GM19467 (cell line): ENCODE measurements around the gene F2RL2.

ENCODE experiments used
- ATAC-seq: cut with Tn5 transposase; IDR thresholded peaks from one replicate; pipeline ENCODE4 v1.9.1; 2021; ENCODE audit warnings: mild to moderate bottlenecking, moderate library complexity; ENCODE audit not compliant: unreplicated experiment

Gene F2RL2

DNA sequence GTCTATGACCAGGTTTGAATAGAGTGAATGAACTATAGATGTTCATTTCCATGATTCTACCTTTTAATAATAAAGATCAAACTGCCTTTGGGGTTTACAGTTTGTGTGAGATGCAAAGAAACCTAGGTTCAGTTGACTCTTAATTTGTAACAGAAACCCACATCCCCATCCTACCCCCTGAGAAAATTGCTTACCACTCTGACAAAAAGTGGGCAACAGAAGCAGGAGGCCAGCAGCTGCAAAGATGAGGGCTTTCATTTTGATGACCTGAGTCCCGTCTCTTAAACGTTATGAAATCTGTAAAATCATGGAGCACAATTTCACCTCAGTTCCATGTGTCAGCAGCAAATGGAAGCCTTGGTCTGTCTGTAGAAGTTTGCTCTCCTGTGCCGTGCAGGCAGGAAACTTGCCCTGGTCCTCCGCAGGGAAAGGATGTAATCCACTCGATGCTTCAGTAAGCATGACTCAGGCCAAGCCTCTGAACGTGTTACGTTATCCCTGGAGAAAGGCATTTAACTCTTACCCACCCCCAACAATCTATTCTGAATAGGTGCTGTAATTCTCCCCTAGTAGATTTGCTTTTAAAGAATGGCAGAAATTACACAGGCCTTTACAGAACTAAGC is at the start of gene F2RL2:
F2RL2 (minus strand) TSS at position 431 of the 624 bp plus-strand sequence; CDS start at position 258, 173 bp downstream.
- ATAC-seq: no peak

GRCh38 chr5:76672242-76672641 is 49.0 kb upstream of the F2RL2 start:
- ATAC-seq: no peak

GRCh38 chr5:76670508-76670907 is 47.3 kb upstream of the F2RL2 start:
- no peak for ATAC-seq

- no peak for ATAC-seq
These were observed 46.0 kb upstream of the F2RL2 start for GRCh38 chr5:76669245-76669644.

DNA sequence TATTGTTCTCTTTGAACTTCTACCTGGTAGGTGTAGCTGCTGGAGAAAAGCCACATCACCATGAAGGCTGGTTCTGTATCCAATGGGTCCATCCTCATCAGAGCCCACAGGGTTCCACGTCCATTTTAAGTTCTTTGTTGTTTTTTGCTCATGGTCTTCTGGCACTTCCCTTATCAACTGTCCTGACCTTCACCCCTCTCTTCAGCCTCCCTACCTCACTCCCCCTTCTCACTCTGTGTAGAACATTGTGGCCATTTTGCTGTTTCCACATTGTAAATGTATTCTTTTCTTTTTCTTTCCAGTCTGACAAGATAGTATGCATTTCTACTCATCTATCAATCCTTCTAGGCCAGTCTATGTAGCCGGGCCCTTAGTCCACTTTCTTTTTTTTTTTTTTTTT is 44.3 kb upstream of the F2RL2 start:
- ATAC-seq: no peak

DNA sequence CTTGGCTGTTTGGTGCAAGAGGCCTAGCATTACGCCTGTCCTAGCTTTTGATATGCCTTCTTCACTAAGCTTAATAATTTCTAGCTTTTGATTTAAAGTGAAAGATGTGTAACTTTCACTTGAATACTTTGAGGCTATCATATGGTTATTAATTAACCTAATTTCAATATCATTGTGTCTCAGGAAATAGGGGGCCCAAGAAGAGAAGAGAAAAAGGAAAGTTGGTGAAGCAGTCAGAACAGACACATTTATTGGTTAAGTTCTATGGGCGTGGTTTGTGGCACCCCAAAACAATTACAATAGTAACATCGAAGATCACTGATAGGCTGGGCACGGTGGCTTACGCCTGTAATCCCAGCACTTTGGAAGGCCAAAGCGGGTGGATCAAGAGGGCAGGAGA is 40.9 kb upstream of the F2RL2 start:
- no peak for ATAC-seq

DNA sequence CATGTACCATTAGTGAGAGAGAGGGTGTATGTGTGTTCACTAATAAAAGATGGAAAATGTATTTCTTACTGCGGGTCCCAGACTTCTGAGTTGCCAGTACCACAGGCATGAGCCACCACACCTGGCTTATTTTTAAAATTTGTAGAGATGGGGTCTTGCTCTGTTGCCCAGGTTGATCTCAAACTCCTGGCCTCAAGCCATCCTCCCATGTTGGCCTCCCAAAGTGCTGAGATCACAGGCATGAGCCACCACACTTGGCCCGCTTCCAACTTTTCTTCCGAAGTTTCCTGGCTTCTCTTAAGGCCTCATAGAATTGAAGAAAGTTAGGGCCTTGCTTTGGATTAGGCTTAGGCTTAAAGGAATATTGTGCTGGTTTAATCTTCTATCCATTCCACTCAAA is 40.4 kb upstream of the F2RL2 start:
- no peak for ATAC-seq

- no peak for ATAC-seq
These were observed 39.3 kb upstream of the F2RL2 start for GRCh38 chr5:76662521-76662920.

DNA sequence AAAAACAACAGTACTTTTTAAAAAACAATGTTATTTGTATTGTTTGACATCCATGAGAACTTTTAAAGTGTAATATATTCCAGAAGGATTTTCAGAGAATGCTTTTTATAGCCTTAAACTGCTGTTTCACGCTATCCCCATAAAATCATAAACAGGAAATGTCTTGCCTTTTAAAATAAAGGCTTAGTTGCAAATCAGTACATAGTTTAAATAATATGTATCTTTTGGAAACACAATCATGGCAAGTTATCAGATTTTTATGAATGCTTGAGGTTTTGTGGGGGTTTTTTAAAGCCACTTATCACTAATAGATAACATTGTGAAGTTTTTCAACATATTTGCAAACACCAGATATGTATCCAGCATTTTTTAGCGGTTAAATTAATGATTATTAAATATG is 37.2 kb upstream of the F2RL2 start:
- no peak for ATAC-seq

DNA sequence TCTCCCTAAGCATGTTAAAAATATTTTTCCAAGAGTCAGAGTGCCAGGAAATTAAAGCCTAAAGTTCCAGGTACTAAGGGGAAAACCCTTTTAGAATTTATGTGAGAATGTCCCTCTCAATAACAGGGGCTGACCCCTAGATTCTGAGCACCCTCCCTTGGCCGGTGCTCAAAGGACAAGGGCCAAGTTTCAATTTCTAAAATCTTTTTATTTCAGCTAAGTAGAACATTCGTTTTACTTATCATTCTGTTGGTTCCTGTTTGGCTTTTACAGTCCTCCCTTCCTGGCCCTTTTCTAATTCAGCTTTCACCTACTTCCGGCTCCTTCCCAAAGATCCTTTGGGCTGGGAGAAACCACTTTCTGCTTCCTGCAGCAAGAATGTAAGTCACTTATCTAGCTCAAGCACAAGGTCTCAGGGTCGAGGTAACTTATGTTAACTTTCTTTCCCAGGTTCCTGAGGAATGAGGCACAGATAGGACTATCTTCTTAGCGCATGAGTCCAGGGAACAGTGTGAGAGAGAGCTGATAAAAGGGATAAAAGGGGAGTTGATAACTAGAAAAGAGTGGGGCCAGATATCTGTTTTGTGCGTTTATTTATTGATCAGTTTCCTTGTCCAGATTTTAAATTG is 34.6 kb upstream of the F2RL2 start:
- no peak for ATAC-seq

- ATAC-seq: no peak
These were observed 33.9 kb upstream of the F2RL2 start for GRCh38 chr5:76657091-76657490.

DNA sequence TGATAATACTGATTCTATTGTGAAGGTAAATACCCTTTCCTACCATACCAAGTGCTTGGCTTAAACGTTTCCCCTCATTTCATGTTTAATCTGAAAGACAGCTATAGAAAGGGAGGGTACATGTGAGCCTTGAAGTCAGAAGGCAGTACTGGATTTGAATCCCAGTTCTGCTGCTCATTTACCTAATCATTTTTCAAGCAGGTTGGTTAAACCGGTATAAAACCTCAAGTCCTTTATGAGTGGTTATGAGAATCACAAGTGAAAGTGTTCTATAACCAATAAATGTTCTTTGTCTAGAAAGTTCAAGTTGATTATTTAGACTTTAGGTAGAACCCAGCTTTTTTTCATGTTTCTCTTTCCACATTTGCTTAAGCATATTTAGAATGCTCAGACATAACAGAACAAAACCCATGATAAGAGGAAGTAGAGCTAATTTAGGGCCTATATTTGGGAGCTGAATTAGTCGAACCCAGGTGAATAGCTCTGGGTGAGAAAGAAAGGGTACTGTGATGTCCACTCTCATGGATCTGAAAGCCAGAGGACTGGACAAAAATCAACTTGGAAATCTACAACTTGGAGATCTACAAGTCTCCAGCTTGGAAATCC is 29.7 kb upstream of the F2RL2 start:
- ATAC-seq: no peak

- no peak for ATAC-seq
These were observed 25.9 kb upstream of the F2RL2 start for GRCh38 chr5:76649140-76649539.

DNA sequence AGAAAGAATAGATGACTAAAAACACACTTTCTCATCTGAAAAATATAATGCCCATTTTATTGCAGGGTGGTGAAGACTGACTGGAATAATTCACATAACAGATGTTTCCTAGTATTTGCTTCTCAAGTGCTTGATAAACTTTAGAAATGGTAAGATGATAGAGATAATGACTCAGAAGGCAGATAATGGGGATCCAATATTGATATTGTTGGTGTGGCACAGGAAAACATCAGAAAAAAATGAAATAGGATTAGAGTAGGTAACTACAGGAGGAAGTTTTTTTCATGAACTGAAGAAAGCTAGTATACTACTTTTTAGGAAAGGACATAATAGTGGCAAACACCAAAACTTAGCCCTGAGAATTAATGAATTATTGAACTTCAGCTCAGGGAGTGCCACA is 20.2 kb upstream of the F2RL2 start:
- ATAC-seq: no peak

GRCh38 chr5:76642390-76643040 is 19.3 kb upstream of the F2RL2 start:
- no peak for ATAC-seq

DNA sequence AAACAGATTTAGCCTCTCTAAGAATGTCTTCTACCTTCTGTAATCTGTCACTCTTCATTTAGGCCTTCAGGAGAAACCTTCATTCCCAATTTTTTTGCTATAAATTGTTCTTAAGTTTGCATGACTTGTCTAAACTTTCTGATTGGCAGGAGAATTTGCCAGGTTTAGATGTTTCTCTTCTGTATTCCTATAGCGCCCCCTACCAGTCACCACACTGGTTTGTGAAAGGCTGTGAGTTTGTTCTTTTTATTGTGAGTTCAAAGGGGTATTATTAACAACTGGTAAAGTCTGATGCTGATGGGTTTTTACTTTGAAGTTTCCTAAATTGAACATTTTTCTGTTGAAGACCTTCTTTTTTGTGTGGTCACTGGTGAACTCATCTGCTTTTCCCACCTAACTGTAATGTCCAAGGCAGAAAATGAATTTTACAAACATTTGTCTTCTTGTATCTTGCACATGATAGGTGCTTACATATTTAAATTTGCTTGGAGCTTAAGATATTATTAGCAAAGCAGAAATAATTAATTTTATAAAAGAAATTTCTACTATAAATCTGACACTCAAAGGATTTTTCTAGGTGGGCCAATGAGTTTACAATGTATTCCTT is 18.4 kb upstream of the F2RL2 start:
- ATAC-seq: no peak

- ATAC-seq: no peak
These were observed 15.3 kb upstream of the F2RL2 start for GRCh38 chr5:76638479-76638878.

DNA sequence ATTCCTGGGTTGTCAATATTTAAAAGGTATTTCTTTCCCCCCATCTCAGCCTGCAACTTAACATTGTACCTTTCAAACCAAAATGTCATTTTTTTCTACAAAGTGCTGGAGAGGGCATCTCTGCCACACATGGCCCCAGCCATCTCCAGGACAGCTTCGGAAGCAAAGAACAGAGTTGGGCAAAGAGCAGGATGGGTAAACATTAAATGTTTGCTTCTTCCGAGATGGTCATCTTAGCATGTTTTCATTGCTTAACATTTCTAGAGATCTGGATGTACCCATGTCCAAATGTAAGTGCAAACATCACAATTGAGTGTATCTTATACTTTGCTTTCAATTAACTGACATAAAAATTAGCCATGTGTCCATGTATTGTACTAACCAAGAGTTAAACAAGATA is 14.3 kb upstream of the F2RL2 start:
- no peak for ATAC-seq

DNA sequence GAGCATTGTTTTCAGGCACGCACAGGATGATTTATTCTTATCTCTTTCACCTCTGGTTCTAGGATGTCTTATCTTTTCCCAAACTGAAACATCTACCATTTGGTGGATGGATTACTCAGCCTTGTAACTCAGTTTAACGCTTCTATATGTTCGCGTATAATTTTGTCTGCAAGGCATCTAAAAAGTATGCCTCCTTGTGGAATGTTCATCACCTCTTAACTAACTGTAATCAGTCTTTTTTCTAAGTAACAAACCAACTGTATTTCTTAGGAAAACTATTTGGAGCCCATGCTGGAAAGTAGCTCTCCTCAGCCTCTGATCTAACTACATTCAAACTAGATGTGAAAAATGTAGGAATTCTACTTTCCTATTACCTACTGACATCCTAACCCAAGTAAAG is 11.5 kb upstream of the F2RL2 start:
- ATAC-seq: no peak

- ATAC-seq: no peak
These were observed 3.5 kb upstream of the F2RL2 start for GRCh38 chr5:76626738-76627137.

GRCh38 chr5:76625087-76625815 is 2.0 kb upstream of the F2RL2 start:
- no peak for ATAC-seq
